Measurements from ENCODE around the gene ZACN. TPM values are rescaled to one million over a fixed set of nuclear protein-coding genes. Genes with fewer than 3 reads are reported as not detected.

Gene ZACN
- total RNA-seq, 1 donor = 0.21 TPM

DNA sequence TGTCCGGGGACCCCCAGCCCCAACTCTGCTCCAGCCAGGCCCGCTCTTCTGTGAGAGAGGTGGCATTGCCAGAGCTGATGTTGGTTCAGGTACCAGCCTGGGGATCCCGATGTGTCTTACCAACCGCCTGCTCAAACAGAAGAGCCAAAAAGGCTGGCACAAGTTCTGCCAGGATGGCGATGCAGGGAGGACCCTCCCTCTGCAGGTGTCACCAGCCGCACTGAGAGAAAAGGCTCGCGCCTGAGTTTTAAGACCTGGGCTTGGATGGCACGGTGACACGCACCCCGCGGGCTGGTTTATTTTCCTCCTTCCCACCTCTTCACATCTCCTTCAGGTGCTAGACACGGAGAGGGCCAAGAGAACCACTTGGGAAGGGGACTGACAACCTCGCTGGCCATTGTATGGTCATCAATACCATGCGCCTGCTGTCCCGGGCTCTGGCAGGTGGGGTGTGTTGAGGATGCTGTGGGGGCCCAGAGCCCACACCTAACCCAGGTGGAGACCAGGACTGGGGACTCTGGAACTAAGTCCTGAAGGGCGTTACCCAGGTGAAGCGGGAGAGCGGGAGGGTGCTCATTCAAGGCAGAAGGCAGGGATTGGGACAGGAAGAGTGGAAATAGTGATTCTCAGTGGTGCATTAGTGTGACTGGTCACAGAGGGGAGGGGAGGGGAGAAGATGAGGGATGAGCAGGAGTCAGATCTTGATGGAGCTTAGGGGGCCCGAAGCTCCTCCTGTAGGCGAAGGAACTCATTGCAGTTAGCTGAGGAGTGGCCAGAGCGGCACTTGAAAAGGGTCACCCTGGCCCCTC is 45.8 kb downstream of the ZACN start:
- peaks cover 21% of the 10 kb centered on the region for H3K4me1 ChIP-seq (ENCODE audit: insufficient read depth, low read length)
- H3K9me3 ChIP-seq (ENCODE audit: low read depth, low read length) = no peaks in the 10 kb centered on the region
- no peaks in the 10 kb centered on the region for H3K27me3 ChIP-seq (ENCODE audit: insufficient read depth, low read length)
- H3K4me3 ChIP-seq (ENCODE audit: low read length) = no peak overlapping the region

DNA sequence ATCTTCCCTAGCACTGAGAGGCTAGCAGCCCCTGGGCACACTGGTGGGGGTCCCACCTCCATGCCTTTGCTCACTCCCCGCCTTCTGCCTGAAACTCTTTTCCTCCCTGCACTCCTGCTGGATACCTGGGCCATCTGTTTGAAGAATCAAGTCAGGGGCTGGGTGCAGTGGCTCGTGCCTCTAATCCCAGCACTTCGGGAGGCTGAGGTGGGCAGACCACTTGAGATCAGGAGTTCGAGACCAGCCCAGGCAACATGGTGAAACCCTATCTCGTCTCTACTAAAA is 46.4 kb downstream of the ZACN start:
- H3K4me1 ChIP-seq (ENCODE audit: insufficient read depth, low read length) = peaks cover 24% of the 10 kb centered on the region
- H3K4me3 ChIP-seq (ENCODE audit: low read length) = no peak overlapping the region
- H3K27me3 ChIP-seq (ENCODE audit: insufficient read depth, low read length) = no peaks in the 10 kb centered on the region
- no peaks in the 10 kb centered on the region for H3K9me3 ChIP-seq (ENCODE audit: low read depth, low read length)

DNA sequence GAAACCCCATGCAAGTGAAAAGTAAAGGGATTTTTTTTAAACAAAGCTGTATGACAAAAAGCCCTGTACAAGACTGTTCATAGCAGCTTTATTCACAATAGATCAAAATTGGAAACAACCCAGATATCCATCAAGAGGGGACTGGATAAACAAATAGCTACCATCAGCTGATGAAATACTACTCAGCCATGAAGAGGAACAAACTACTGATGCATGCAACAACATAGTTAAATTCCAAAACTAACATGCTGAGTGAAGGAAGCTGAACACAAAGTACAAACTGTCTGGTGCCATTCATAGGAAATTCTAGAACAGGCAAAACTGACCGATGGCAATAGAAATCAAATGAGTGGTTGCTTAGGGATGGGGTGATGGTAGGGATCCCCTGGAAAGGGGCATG is 46.9 kb downstream of the ZACN start:
- H3K4me3 ChIP-seq (ENCODE audit: low read length) = no peak overlapping the region
- H3K9me3 ChIP-seq (ENCODE audit: low read depth, low read length) = no peaks in the 10 kb centered on the region
- H3K27me3 ChIP-seq (ENCODE audit: insufficient read depth, low read length) = no peaks in the 10 kb centered on the region
- H3K4me1 ChIP-seq (ENCODE audit: insufficient read depth, low read length) = peaks cover 26% of the 10 kb centered on the region

DNA sequence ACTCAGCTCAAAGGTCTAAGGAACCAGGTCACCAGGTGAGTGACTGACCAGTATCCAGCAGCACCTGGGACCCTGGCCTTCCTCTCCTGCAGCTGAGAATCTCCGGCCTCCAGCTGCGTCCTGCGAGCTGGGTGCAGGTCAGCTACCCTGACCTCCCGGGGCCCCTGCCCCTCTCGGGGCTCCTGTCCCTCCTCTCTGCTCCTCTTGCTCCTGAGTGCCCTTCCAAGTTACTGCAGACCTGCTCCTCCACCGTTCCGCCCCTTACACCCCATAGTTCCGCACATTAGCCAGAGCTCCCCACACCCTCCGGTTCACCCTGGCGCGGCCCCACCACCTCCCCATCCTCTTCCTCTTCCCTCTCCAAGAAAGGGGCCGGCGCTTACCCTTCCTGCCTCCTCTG is 51.5 kb downstream of the ZACN start:
- H3K4me1 ChIP-seq (ENCODE audit: insufficient read depth, low read length) = peaks cover 10% of the 10 kb centered on the region
- H3K4me3 ChIP-seq (ENCODE audit: low read length) = no peak overlapping the region
- H3K27me3 ChIP-seq (ENCODE audit: insufficient read depth, low read length) = no peaks in the 10 kb centered on the region
- H3K9me3 ChIP-seq (ENCODE audit: low read depth, low read length) = no peaks in the 10 kb centered on the region

DNA sequence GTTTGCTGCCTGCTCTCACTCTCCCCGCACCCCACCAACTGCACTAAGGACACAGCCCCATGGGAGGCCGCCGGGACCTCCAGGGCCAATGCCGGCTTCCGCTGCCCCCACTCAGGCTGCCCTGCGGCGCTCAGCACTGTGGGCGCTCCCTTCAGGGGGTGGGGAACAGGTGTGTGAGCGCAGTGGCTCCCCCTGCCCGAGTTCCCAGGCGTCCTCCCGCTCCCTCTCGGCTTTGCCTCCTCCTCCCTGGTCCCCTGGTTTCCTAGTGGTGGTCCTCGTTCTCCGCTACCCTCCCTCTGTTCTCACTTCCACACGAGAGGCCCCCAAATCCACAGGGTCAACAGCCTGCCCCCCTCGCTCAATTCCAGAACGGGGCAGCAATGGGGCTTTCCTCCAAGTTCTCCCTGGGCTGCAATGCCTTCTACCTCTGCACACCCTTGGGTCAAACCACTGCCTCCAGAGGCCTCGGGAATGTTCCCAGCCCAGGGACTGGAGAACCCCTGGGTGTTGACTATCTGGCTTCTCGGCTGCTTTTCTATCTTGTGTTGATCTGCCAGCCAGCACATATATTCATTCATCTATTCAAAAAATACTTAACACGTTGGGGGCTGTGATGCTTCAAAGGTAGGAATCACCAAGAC is 52.2 kb downstream of the ZACN start:
- no peak overlapping the region for H3K4me3 ChIP-seq (ENCODE audit: low read length)
- H3K4me1 ChIP-seq (ENCODE audit: insufficient read depth, low read length) = peaks cover 10% of the 10 kb centered on the region
- H3K27me3 ChIP-seq (ENCODE audit: insufficient read depth, low read length) = no peaks in the 10 kb centered on the region
- H3K9me3 ChIP-seq (ENCODE audit: low read depth, low read length) = no peaks in the 10 kb centered on the region

- no peaks in the 10 kb centered on the region for H3K27me3 ChIP-seq (ENCODE audit: insufficient read depth, low read length)
- peaks cover 10% of the 10 kb centered on the region for H3K4me1 ChIP-seq (ENCODE audit: insufficient read depth, low read length)
- H3K4me3 ChIP-seq (ENCODE audit: low read length) = no peak overlapping the region
Observed at GRCh38 chr17:76131692-76132573, 53.0 kb downstream of the ZACN start.

More at GRCh38 chr17:76131692-76132573, 53.0 kb downstream of the ZACN start:
- no peaks in the 10 kb centered on the region for H3K9me3 ChIP-seq (ENCODE audit: low read depth, low read length)

Other genes with a start within 250 kb of the ZACN start
- 42.9 TPM for gene UNC13D, start 234.8 kb upstream of the ZACN start, total RNA-seq
- 30.5 TPM for gene WBP2, start 223.8 kb upstream of the ZACN start, total RNA-seq
- gene TRIM47, start 200.6 kb upstream of the ZACN start, total RNA-seq = 0.63 TPM
- 5.8 TPM for gene TRIM65, start 182.2 kb upstream of the ZACN start, total RNA-seq
- gene MRPL38, start 174.3 kb upstream of the ZACN start, total RNA-seq = 45.4 TPM
- gene FBF1, start 138.1 kb upstream of the ZACN start, total RNA-seq = 11.2 TPM
- gene ACOX1, start 100.0 kb upstream of the ZACN start, total RNA-seq = 18.5 TPM
- 18.9 TPM for gene TEN1, start 99.9 kb upstream of the ZACN start, total RNA-seq
- gene CDK3, start 78.3 kb upstream of the ZACN start, total RNA-seq = 1.8 TPM
- gene EVPL, start 51.9 kb upstream of the ZACN start, total RNA-seq = under 0.01 TPM
- 34.7 TPM for gene SRP68, start 6.7 kb upstream of the ZACN start, total RNA-seq
- gene GALR2, start 4.4 kb upstream of the ZACN start, total RNA-seq = 0.63 TPM
- 49.2 TPM for gene EXOC7, start 24.6 kb downstream of the ZACN start, total RNA-seq
- 1.3 TPM for gene FOXJ1, start 62.1 kb downstream of the ZACN start, total RNA-seq
- 19.1 TPM for gene RNF157, start 161.3 kb downstream of the ZACN start, total RNA-seq
- 35.3 TPM for gene UBALD2, start 186.2 kb downstream of the ZACN start, total RNA-seq
- 1.2 TPM for gene QRICH2, start 229.1 kb downstream of the ZACN start, total RNA-seq

Data from mononuclear cell (primary cell).